Hepatocyte (in vitro differentiated cells): ENCODE measurements around the gene ATXN10.

Experiments
- EZH2 ChIP-seq: fragments of 200-600 bp; sonication (generic); IDR thresholded peaks from 2 replicates; pipeline ENCODE4 v1.6.1; 2016; ENCODE audit warnings: antibody characterized with exemption, mild to moderate bottlenecking, borderline replicate concordance
- EZH2phosphoT487 ChIP-seq: fragments of 200-600 bp; sonication (generic); IDR thresholded peaks from one replicate; pipeline ENCODE4 v1.6.1; 2018; ENCODE audit warnings: antibody characterized with exemption, mild to moderate bottlenecking, low read depth, moderate library complexity; ENCODE audit not compliant: unreplicated experiment, severe bottlenecking
- TF ChIP-seq, protein P1 (sequence below): fragments of 200-600 bp; sonication (generic); IDR thresholded peaks from 2 replicates; pipeline ENCODE4 v1.5.1; 2016; ENCODE audit warnings: antibody characterized with exemption, mild to moderate bottlenecking; ENCODE audit not compliant: poor library complexity

DNA sequence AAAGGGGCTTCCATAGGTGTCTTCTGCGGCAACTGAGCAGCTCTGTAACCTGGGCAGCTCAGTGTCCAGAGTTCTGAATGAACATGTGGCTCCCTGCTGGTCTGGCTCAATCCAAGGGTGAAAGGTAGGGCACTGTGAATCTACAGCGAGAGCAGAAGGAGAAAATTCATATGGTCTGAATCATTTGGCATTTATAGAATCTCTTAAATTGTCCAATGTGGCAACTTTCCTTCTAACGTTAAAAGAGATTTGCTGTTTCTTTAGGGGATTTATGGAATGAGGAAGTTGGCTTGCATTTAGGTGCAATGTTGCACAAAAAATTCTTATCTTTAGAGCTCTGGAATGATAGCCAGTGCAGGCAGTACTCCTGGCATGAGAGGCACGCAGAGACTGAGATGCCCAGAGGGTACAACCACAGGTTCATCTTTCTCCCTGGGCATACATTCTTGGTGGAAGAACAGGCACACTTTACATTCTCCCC is 17.0 kb downstream of the ATXN10 start:
- TF ChIP-seq, protein P1, sequence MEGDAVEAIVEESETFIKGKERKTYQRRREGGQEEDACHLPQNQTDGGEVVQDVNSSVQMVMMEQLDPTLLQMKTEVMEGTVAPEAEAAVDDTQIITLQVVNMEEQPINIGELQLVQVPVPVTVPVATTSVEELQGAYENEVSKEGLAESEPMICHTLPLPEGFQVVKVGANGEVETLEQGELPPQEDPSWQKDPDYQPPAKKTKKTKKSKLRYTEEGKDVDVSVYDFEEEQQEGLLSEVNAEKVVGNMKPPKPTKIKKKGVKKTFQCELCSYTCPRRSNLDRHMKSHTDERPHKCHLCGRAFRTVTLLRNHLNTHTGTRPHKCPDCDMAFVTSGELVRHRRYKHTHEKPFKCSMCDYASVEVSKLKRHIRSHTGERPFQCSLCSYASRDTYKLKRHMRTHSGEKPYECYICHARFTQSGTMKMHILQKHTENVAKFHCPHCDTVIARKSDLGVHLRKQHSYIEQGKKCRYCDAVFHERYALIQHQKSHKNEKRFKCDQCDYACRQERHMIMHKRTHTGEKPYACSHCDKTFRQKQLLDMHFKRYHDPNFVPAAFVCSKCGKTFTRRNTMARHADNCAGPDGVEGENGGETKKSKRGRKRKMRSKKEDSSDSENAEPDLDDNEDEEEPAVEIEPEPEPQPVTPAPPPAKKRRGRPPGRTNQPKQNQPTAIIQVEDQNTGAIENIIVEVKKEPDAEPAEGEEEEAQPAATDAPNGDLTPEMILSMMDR: no peak
- TF ChIP-seq EZH2 (no peak), EZH2phosphoT487 (no peak)
